Colonic mucosa (tissue), 4 donors: Measurements from ENCODE around the gene NPVF. TPM values are rescaled to one million over a fixed set of nuclear protein-coding genes. Genes with fewer than 3 reads are reported as not detected.

Experiments
- DNase-seq: peaks from one replicate; pipeline ENCODE4 v3.0.0-alpha.2; 2020
- H3K27ac ChIP-seq: fragments of 200-600 bp; one replicate; pipeline ENCODE4 v1.8.0; 2021
- H3K27me3 ChIP-seq: fragments of 200-600 bp; one replicate; pipeline ENCODE4 v1.8.0; 2021
- H3K36me3 ChIP-seq: fragments of 200-600 bp; one replicate; pipeline ENCODE4 v1.8.0; 2021
- H3K4me1 ChIP-seq: fragments of 200-600 bp; one replicate; pipeline ENCODE4 v1.8.0; 2021; ENCODE audit warnings: mild to moderate bottlenecking
- H3K4me3 ChIP-seq: fragments of 200-600 bp; one replicate; pipeline ENCODE4 v1.8.0; 2021
- H3K9ac ChIP-seq, 2 donors: one replicate each; pipeline ENCODE4 v1.7.0; 2013; ENCODE audit warnings: control low read depth in 2 of 2, low read depth in 2 of 2, low read length in 2 of 2
- H3K9me3 ChIP-seq: fragments of 200-600 bp; one replicate; pipeline ENCODE4 v1.8.0; 2021
- CTCF ChIP-seq: fragments of 200-600 bp; IDR thresholded peaks from one replicate; pipeline ENCODE4 v1.8.0; 2022; ENCODE audit warnings: antibody characterized with exemption, mild to moderate bottlenecking
- intact Hi-C: fragments of 100-400 bp; cut with DNase I; formaldehyde crosslinking; loops from one replicate; pipeline ENCODE4 v1.14.1; 2022
- total RNA-seq, 2 donors: library from RNA; stranded (reverse); fragmentation: NEBNext Ultra II Directional in 1 of 2; extraction: Animal tissue kit (Norgen Biotek cat#: 25700) in 1 of 2; gene quantifications; one replicate each; pipeline ENCODE4 v1.2.1, GENCODE V29; 2021
- donor health status: healthy.
- donor health status: DM: no; HTN: no; CAD: no.
- donor health status: DM: no; HTN: no; CAD: no.

NPVF gene
- total RNA-seq, 2 donors from 2014 or later = not detected

DNA sequence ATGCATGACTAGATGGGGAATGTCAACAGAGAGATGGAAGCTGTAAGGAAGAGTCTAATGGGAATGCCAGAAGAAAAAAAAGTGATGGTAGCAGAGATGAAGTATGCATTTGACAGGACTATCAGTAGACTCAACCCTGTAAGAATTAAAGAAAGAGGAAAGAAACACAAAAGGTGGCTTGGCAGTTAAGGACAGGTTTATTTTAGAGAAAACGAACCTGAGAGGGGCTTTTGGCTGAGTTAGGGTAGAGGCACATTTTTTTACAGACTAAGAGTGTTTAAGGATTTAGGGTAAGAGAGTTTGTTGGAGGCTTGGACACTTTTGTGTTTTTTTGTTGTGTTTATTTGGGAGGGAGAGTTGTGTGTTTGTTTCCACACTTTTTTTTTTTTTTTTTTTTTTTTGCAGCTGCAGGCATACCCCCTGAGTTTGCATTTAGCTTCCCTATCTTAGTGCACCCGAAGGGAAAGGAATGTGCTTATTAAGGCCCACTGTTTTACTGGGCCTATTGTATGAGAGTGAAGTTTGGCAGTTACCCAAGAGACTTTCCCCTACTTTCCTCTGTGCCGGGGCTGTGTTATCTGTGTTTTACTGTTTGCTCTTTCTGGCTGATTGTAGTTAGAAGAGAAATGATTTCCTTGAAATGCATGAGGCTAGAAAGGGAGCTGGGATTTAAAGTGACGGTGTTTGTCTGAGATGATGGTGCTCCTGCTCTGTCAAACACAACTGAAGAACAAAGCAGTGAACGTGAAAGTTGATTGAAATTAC is 32.0 kb downstream of the NPVF start:
- no peaks in the 10 kb centered on the region for H3K36me3 ChIP-seq
- DNase-seq = peak; percentile 73
- intact Hi-C loops = no loop called here

DNA sequence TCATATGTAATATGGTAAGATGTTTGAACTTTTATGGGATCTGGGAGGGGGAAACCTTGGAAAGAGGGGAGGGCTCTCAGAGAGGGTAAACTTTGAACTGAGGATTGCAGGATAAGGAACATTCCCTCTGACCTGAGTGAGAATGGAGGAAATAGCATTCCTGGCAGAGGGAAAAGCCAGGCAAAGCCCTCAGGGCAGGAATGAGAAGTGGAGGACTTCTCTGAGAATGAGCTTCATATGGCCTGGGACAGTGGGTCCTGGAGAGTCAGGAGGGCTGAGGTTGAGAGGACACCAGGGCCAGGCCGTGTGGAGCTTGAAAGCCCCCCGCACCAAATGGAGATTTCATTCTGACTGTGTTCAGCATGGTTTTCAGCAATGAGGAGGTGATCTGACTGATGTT is 34.2 kb downstream of the NPVF start:
- Histone ChIP-seq H3K27me3 (no peaks in the 10 kb centered on the region), H3K27ac (no peak overlapping the region), H3K36me3 (no peaks in the 10 kb centered on the region), H3K9me3 (no peaks in the 10 kb centered on the region), H3K4me3 (no peak overlapping the region), H3K9ac (no peak overlapping the region), H3K4me1 (no peaks in the 10 kb centered on the region)
- intact Hi-C loops = no loop called here
- no peak for TF ChIP-seq CTCF
- no peak for DNase-seq

More for the DNA sequence above, 32.0 kb downstream of the NPVF start:
- Histone ChIP-seq H3K9ac (peak overlapping the region in 1 of 2 donors; percentile 7), H3K4me1 (no peaks in the 10 kb centered on the region), H3K4me3 (no peak overlapping the region), H3K9me3 (no peaks in the 10 kb centered on the region), H3K27me3 (no peaks in the 10 kb centered on the region), H3K27ac (peak overlapping the region; percentile 36)
- TF ChIP-seq CTCF = no peak

DNA sequence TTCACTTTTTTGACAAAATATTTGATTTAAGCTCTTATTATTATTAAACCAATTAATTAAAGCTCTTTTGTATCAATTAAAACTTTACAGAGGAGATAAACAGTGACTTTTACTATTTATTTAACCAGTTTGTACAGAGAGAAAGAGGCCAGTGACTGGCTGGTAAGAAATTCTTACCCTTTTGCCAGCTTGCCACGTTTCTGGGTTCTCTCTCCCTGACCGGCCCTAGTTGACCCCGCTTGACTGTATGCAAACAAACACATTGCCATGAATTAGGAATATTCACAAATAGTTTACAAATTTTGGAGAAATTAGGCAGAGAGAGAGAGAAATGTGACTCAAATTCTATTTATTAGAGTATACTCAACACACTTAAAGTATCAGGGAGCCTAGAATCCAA is 36.2 kb downstream of the NPVF start:
- H3K27ac ChIP-seq = no peak overlapping the region
- no peaks in the 10 kb centered on the region for H3K27me3 ChIP-seq
- H3K9ac ChIP-seq = no peak overlapping the region
- no peak for TF ChIP-seq CTCF
- no peaks in the 10 kb centered on the region for H3K4me1 ChIP-seq
- H3K4me3 ChIP-seq = no peak overlapping the region
- DNase-seq = no peak
- H3K9me3 ChIP-seq = no peaks in the 10 kb centered on the region
- intact Hi-C loops = no loop called here
- H3K36me3 ChIP-seq = no peaks in the 10 kb centered on the region

DNA sequence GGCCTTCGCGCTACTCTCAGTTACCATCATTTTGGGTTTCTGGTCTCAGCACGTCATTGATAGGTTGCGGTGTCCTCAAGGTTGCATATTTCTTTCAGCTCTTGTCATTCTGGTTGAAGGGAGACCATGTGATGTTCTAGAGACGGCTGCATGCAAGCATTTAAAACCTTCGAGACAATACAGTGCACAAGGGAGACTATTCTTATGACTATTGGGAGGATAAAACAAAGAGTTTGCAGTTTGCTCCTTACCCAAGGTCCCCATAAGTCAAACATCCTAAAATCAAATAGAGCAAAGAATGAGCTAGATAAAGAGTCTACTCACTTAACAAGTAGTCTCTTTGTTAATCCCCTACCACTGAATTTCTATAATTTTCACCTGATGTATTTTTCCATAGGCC is 39.1 kb downstream of the NPVF start:
- Histone ChIP-seq H3K9ac (no peak overlapping the region), H3K36me3 (no peaks in the 10 kb centered on the region), H3K27ac (no peak overlapping the region), H3K9me3 (no peaks in the 10 kb centered on the region), H3K4me1 (no peaks in the 10 kb centered on the region), H3K4me3 (no peak overlapping the region), H3K27me3 (no peaks in the 10 kb centered on the region)
- no peak for DNase-seq
- no peak for TF ChIP-seq CTCF
- intact Hi-C loops = no loop called here

- H3K9me3 ChIP-seq = no peaks in the 10 kb centered on the region
- TF ChIP-seq CTCF = no peak
- intact Hi-C loops = no loop called here
- no peak overlapping the region for H3K27ac ChIP-seq
- no peaks in the 10 kb centered on the region for H3K27me3 ChIP-seq
- H3K4me3 ChIP-seq = no peak overlapping the region
- DNase-seq = no peak
- H3K4me1 ChIP-seq = no peaks in the 10 kb centered on the region
- no peak overlapping the region for H3K9ac ChIP-seq
- H3K36me3 ChIP-seq = no peaks in the 10 kb centered on the region
Measured at GRCh38 chr7:25187932-25188331, 40.4 kb downstream of the NPVF start.
